Panc1 (cell line): ENCODE data around the gene KRTAP5-9. TPM values are rescaled to one million over a fixed set of nuclear protein-coding genes. Genes with fewer than 3 reads are reported as not detected.
"Not testable (repeated sequence)": the region's sequence is repeated elsewhere in the genome, so short reads cannot be mapped to it uniquely, and the experiment has no call there.

Source experiments
- ATAC-seq: fragments of 200-7000 bp; cut with Tn5 transposase; 2 replicates; pipeline ENCODE4 v1.9.1; 2020; ENCODE audit warnings: mild to moderate bottlenecking, moderate library complexity
- BruUV-seq: library from RNA; stranded (reverse); fragments of 400-500 nt; replicated peaks from 2 replicates; lab custom pipeline; 2021; lab: Mats Ljungman, UMichigan
- CTCF ChIA-PET: fragments of 300-600 bp; sonication (Branson Sonifier 250); formaldehyde crosslinking; loops from one replicate; lab custom pipeline; 2022; ENCODE audit warnings: antibody characterized with exemption; lab: Charles Lee
- POLR2A ChIA-PET: fragments of 300-600 bp; sonication (Branson Sonifier 250); formaldehyde crosslinking; loops from one replicate; lab custom pipeline; 2022; ENCODE audit warnings: antibody characterized with exemption; lab: Charles Lee
- DNase-seq: peaks from one replicate; pipeline ENCODE4 v3.0.0-alpha.2; 2010; ENCODE audit warnings: low read depth, low spot score
- H3K27ac ChIP-seq: 2 replicates; pipeline ENCODE4 v1.5.1; 2011; ENCODE audit warnings: mild to moderate bottlenecking, low read length, inconsistent platforms
- H3K27me3 ChIP-seq: fragments of 200-500 bp; sonication (Bioruptor generic); 2 replicates; pipeline ENCODE4 v1.6.0; 2014; ENCODE audit warnings: low read length, inconsistent platforms; ENCODE audit not compliant: control insufficient read depth, insufficient read depth
- H3K36me3 ChIP-seq: fragments of 200-500 bp; sonication (Bioruptor generic); 2 replicates; pipeline ENCODE4 v1.5.1; 2014; ENCODE audit warnings: inconsistent platforms, mild to moderate bottlenecking, low read length, moderate library complexity; ENCODE audit not compliant: control insufficient read depth, insufficient read depth
- H3K4me1 ChIP-seq: 2 replicates; pipeline ENCODE4 v1.5.1; 2011; ENCODE audit warnings: inconsistent platforms, mild to moderate bottlenecking, low read length, moderate library complexity; ENCODE audit not compliant: control insufficient read depth, insufficient read depth
- H3K4me3 ChIP-seq, 2 experiments: 2 replicates each; pipeline ENCODE4 v1.5.1; 2011 to 2012; ENCODE audit warnings: low read depth in 2 of 2, low read length in 2 of 2, mild to moderate bottlenecking in 2 of 2, inconsistent platforms in 1 of 2, moderate library complexity in 1 of 2
- H3K9me3 ChIP-seq: fragments of 200-500 bp; sonication (Bioruptor generic); 2 replicates; pipeline ENCODE4 v1.5.1; 2014; ENCODE audit warnings: low read depth, mild to moderate bottlenecking, inconsistent platforms, low read length, moderate library complexity; ENCODE audit not compliant: control insufficient read depth, insufficient read depth
- CTCF ChIP-seq: fragments of 450-650 bp; IDR thresholded peaks from 2 replicates; pipeline ENCODE4 v1.5.1; 2017; ENCODE audit warnings: mild to moderate bottlenecking
- POLR2AphosphoS5 ChIP-seq: IDR thresholded peaks from 2 replicates; pipeline ENCODE4 v1.6.1; 2012; ENCODE audit warnings: mild to moderate bottlenecking, low read depth, low read length, moderate library complexity
- REST ChIP-seq, 2 experiments: IDR thresholded peaks; 2 replicates each; pipeline ENCODE4 v1.6.1; 2011 to 2012; ENCODE audit warnings: low read depth in 2 of 2, control low read depth in 1 of 2, low read length in 1 of 2, mild to moderate bottlenecking in 1 of 2, moderate library complexity in 1 of 2; ENCODE audit not compliant: insufficient read depth in 1 of 2
- SIN3A ChIP-seq: IDR thresholded peaks from 2 replicates; pipeline ENCODE4 v1.6.1; 2012; ENCODE audit warnings: low read depth, mild to moderate bottlenecking, low read length, moderate library complexity, borderline replicate concordance; ENCODE audit not compliant: insufficient read depth
- TCF7L2 ChIP-seq: IDR thresholded peaks from 2 replicates; pipeline ENCODE4 v1.6.1; 2011; ENCODE audit warnings: mild to moderate bottlenecking, low read depth, low read length, inconsistent platforms
- in situ Hi-C: cut with HindIII; loops from 2 replicates; pipeline ENCODE4 v1.10.0; 2016; ENCODE audit warnings: low sequenced_read_pairs, low pct_unique_long_range_greater_than_20kb
- intact Hi-C: fragments of 100-400 bp; cut with micrococcal nuclease; formaldehyde crosslinking; loops from one replicate; pipeline ENCODE4 v1.10.0; 2022; ENCODE audit not compliant: unreplicated experiment
- total RNA-seq: library from RNA; stranded (reverse); gene quantifications from one replicate; pipeline ENCODE4 v1.2.1, GENCODE V29; 2021; ENCODE audit not compliant: unreplicated experiment

The KRTAP5-9 gene
- total RNA-seq, 1 experiment from 2014 or later = not detected

- intact Hi-C loops = no loop called here
- CTCF ChIA-PET = no interaction called here
- H3K4me3 ChIP-seq = no peak overlapping the region
- TF ChIP-seq CTCF (no peak), SIN3A (no peak), REST (IDR thresholded peaks at IDR 0.05; ENCODE audit: insufficient read depth in 1 of 2, low read depth in 2 of 2, low read length in 1 of 2) (no peak), TCF7L2 (no peak), POLR2AphosphoS5 (no peak)
- no peaks in the 10 kb centered on the region for H3K36me3 ChIP-seq
- H3K27me3 ChIP-seq = no peaks in the 10 kb centered on the region
- ATAC-seq (no peak), DNase-seq (no peak)
- BruUV-seq = no TSS peak
- in situ Hi-C loops = no loop called here
- POLR2A ChIA-PET = no interaction called here
- H3K27ac ChIP-seq = no peak overlapping the region
- no peaks in the 10 kb centered on the region for H3K9me3 ChIP-seq
- H3K4me1 ChIP-seq = no peaks in the 10 kb centered on the region
Observed at GRCh38 chr11:71537537-71537936, 10.7 kb upstream of the KRTAP5-9 start.

GRCh38 chr11:71537977-71538665, 10.1 kb upstream of the KRTAP5-9 start, which contains the start of gene KRTAP5-8:
KRTAP5-8 (plus strand) TSS chr11:71538025; CDS start chr11:71538056, 31 bp downstream.
- H3K27ac ChIP-seq, DNase-seq, H3K4me1 ChIP-seq, H3K36me3 ChIP-seq, H3K27me3 ChIP-seq, intact Hi-C loops, H3K4me3 ChIP-seq, BruUV-seq, H3K9me3 ChIP-seq, POLR2A ChIA-PET, ATAC-seq, CTCF ChIA-PET, in situ Hi-C loops: not testable (repeated sequence)

GRCh38 chr11:71538666-71538990, 9.6 kb upstream of the KRTAP5-9 start:
- H3K9me3 ChIP-seq = no peaks in the 10 kb centered on the region
- no peaks in the 10 kb centered on the region for H3K36me3 ChIP-seq
- H3K4me1 ChIP-seq = no peaks in the 10 kb centered on the region
- no TSS peak for BruUV-seq
- H3K27me3 ChIP-seq = no peaks in the 10 kb centered on the region
- ATAC-seq (peak; percentile 37; the same call in 1 of the 2 replicates), DNase-seq (no peak)
- no peak for TF ChIP-seq CTCF
- no peak for TF ChIP-seq SIN3A
- TF ChIP-seq REST (IDR thresholded peaks at IDR 0.05; ENCODE audit: insufficient read depth in 1 of 2, low read depth in 2 of 2, low read length in 1 of 2) = no peak
- in situ Hi-C loops = no loop called here
- no peak overlapping the region for H3K4me3 ChIP-seq
- POLR2A ChIA-PET = no interaction called here
- intact Hi-C loops = no loop called here
- no peak overlapping the region for H3K27ac ChIP-seq
- CTCF ChIA-PET = no interaction called here
